ENCODE data around the gene RNF26.

The RNF26 gene

DNA sequence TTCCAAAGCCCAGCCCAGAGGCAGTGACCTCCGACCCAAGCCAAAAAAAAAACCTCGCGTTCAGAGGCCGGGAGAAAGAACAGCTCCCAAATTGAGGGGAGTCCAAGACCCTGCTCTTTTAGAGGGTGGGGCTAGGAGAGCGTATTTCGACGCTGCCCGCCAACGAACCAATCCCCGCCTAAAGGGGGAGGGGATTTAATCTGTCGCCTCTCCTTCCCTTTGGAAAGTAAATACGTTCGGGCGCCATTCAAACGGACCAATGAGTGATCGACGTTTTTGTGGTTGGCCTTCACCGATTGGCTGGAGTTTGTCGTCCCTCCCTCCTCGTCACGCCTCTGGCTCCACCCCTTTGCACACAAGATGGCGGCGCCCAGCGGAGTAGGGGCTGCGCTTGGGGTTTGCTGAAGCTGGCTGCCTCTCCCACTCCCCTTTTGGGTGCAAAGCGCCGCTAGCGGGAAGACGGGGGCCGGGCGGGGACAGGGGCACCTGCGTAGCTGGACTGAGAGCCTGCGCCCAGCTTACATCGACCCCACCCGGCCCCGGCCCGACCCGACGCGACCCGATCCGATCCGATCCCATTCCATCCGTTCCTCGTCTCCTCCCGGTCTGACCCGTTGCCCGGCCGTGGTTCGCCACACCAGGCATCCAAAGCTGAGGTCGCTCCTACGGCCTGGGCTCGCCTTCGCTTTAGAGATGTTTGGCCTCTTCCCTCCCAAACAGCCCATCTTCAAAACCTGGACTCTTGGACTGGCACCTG, at the start of gene RNF26:
RNF26 (plus strand) TSS at position 354 of the 757 bp plus-strand sequence. CDS start 596 bp downstream, outside the sequence.
- peak; percentile 82 to 91 (median 83) for DNase-seq (ENCODE audit: low read depth in 4 of 4, low spot score in 1 of 4)

DNA sequence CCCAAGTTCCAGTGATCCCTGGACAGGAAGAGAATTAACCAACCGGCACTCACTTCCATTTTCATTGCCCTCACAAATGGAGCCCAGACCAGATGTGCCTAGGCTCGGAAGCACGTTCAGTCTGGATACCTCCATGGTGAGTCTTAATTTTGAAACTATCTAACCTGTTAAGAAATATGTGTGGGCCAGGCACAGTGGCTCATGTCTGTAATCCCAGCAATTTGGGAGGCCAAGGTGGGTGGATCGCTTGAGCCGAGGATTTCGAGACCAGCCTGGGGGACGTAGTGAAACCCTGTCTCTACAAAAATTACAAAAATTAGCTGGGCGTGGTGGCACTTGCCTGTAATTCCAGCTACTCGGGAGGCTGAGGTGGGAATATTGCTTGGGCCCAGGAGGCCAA, 48.9 kb upstream of the RNF26 start:
- no peak for DNase-seq (ENCODE audit: low read depth in 4 of 4, low spot score in 1 of 4)

GRCh38 chr11:119288219-119288618, 46.1 kb upstream of the RNF26 start:
- DNase-seq (ENCODE audit: low read depth in 4 of 4, low spot score in 1 of 4): no peak

- no peak for DNase-seq (ENCODE audit: low read depth in 4 of 4, low spot score in 1 of 4)
Observed at GRCh38 chr11:119290894-119291497, 43.3 kb upstream of the RNF26 start.

- no peak for DNase-seq (ENCODE audit: low read depth in 4 of 4, low spot score in 1 of 4)
Observed at GRCh38 chr11:119293461-119293860, 40.9 kb upstream of the RNF26 start.

DNA sequence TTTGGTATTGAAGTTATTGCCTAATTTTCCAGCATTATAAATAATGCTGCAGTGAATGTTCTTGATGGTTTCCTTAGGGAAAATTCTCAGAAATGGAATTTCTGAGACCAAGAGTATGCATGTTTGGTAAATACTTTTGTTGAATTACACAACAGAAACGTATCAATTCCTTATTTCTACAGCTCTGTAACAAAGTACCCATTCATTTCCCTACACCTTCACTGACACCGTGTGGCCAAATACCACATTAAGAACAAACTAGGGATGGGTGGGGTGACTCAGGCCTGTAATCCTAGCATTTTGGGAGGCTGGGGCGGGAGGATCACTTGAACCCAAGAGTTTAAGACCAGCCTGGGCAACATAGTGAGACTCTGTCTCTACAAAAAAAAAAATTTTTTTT, 39.1 kb upstream of the RNF26 start:
- no peak for DNase-seq (ENCODE audit: low read depth in 4 of 4, low spot score in 1 of 4)

DNA sequence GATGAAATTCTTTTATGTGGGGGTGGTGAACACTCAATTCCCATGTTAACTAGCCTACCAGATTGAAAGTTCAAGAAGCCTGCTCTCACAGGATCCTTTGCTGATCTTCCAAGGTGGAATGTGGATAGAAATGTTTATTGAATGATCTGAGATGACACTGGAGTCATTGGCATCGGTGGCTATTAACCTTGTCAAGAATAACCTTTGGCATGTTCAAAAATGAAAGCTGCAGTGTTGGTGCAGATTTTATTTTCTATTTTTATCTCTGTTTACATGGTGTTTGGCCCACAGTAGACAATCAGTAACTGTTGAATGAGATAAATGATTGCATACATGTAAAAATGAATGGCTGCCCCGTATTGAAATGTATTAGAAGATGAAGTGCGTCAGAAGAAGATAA, 36.4 kb upstream of the RNF26 start:
- no peak for DNase-seq (ENCODE audit: low read depth in 4 of 4, low spot score in 1 of 4)

DNA sequence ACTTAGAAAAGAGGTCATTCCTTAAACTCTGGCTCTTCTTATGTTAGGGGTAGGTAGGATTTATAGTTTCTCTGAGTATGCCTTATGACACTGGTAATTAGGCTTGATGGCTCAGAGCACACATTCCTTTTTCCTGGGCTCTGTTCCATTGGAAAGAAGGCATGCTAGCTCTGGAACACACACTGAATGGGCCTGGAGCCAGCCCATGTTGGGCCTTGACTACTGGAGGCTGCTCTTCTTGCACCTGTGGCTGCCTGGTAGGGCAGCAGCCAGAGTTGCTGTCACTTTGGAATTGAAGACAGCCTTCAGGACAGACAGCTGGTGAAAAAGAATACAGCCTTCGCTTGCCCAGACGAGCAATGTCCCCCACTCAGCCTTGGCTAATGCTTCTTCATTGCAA, 35.6 kb upstream of the RNF26 start:
- DNase-seq (ENCODE audit: low read depth in 4 of 4, low spot score in 1 of 4): no peak

DNA sequence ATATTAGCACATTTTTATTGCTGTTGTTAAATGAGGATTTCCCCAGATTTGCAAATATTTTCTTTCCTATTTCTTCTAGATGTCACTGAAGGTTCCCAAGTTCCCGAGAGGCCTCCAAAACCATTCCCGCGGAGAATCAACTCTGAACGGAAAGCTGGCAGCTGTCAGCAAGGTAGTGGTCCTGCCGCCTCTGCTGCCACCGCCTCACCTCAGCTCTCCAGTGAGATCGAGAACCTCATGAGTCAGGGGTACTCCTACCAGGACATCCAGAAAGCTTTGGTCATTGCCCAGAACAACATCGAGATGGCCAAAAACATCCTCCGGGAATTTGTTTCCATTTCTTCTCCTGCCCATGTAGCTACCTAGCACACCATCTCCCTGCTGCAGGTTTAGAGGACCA, 34.9 kb upstream of the RNF26 start:
- no peak for DNase-seq (ENCODE audit: low read depth in 4 of 4, low spot score in 1 of 4)

DNA sequence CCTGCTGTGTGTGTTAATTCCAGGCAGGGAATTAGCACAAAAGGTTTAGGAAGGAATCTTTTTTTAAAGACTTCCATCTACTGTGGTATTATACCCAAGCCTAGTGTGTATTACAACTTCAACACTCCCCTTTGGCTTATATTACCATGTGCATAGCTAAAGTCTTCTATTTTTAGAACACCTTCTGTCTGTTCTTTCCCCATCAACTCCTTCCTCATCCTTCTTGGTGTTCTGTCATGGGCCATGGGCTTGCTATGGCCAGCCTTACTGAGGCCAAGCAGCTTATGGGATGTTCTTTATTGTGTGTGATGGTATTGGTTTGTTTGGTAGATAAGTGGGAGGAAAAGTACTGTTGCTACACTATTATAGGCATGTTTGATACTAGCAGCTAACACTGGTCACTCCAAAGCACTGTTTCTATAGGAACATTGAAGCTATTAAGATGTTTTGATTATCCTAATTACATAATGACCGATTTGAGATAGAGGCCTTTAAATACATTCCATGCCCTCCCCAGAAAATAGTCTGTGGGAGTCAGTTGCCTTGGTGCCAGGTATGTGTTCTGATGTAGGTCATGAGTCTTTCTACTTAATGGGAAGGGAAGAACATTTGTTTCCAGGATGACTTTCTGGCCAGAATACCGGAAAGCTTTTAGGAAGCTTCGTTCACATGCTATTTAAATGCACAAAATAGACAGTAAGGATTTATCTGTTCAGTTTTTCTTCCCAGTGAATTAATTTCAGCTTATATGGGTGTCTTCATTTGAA, 33.9 kb upstream of the RNF26 start:
- no peak for DNase-seq (ENCODE audit: low read depth in 4 of 4, low spot score in 1 of 4)

DNA sequence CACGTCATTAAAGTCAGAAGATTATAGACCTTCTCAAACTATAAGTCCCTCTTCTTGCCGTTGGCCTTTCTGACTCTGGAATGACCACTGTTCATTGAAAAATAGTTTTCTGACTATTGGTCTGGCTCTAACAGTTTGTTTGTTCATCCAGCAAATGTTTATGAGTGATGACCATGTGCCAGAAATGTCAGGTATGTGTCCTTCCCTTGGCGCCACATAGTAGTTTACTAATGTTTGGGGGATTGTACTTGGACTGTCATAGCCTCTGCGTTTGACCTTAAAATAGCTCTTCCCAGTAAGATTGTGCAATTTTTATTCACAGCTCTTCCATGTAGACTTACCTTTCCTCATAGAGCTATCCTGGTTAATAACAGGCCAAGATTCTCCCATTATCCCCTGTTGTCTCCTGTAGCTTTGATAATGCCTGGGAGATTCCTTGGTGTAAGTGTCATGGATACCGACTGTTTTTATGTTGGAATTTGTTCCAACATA, 31.1 kb upstream of the RNF26 start:
- no peak for DNase-seq (ENCODE audit: low read depth in 4 of 4, low spot score in 1 of 4)

GRCh38 chr11:119305556-119306372, 28.6 kb upstream of the RNF26 start:
- no peak for DNase-seq (ENCODE audit: low read depth in 4 of 4, low spot score in 1 of 4)

DNA sequence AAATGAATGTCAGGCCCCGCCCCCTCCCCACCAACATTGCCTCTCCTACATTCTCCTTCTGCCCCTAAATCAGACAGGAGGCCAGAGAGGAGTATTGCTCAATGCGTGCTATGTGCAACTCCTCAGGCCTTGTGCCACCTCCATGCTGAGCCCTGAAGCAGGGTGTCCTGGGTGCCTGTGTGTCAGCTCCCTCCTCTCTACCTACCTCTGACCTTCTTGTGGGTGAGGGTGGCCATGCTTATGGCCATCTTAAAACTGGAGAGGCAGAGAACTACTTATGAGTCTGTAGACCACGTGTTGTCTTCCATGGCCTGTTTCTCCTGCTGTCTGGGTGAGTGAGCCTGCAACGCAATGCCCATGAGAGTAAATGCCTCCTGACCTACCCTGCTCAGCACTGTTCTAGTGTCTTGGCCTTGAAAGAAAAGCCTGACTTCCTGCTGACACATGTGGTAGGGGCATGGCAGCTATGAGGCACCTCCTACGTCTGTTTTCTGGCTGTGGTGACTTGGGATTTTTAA, 27.9 kb upstream of the RNF26 start:
- no peak for DNase-seq (ENCODE audit: low read depth in 4 of 4, low spot score in 1 of 4)

DNA sequence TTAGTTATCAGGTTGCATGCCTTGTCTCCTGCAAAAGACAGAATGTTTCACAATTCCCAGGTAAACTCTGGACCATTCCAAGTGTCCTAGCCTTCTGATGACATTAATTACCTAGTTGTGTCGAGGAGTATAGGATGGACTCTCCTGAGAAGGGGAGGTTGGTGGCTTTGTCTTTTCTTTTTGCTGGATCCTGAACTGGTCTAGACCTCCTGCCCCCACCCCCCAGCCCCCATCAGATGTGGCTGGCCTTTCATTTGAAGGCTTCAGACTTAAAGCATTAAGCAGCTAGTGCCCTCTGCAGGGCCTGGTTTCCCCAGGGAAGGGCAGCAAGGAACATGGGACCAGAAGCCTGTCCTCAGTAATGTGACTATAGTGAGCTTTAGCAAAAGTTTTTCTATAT, 27.1 kb upstream of the RNF26 start:
- no peak for DNase-seq (ENCODE audit: low read depth in 4 of 4, low spot score in 1 of 4)

DNA sequence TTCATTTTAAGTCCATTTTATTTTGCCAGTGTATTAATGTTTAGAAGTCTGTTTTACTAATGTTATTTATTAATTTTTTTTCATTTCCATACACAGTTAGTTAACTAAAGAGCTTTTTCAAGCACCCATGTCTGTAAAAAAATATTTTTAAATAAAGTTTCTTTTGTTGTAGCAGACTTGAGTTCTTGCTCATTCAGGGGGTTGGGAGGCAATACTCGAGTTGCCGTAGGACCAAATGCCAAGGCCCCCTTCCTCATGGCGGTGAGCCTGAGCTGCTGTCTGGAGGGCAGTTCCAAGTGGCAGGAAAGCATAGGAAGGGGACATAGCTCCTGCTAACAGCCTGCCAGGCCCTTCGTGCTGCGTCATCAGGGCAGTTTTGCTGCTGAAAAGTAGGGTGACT, 26.4 kb upstream of the RNF26 start:
- DNase-seq (ENCODE audit: low read depth in 4 of 4, low spot score in 1 of 4): no peak

DNA sequence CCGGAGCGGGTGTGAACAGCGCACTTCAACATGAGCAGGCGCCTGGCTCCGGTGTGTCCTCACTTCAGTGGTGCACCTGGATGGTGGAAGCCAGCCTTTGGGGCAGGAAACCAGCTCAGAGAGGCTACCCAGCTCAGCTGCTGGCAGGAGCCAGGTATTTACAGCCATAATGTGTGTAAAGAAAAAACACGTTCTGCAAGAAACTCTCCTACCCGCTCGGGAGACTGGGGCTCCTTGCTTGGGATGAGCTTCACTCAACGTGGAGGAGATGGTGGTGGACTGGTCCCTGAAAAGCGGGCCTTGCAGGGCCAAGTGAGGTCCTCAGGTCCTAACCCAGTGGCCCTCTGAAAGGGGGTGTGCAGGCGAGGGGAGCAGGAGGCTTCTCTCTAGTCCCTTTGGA, 24.9 kb upstream of the RNF26 start:
- no peak for DNase-seq (ENCODE audit: low read depth in 4 of 4, low spot score in 1 of 4)

GRCh38 chr11:119309953-119310681, 24.2 kb upstream of the RNF26 start:
- no peak for DNase-seq (ENCODE audit: low read depth in 4 of 4, low spot score in 1 of 4)

GRCh38 chr11:119310682-119311052, 23.7 kb upstream of the RNF26 start:
- no peak for DNase-seq (ENCODE audit: low read depth in 4 of 4, low spot score in 1 of 4)

- no peak for DNase-seq (ENCODE audit: low read depth in 4 of 4, low spot score in 1 of 4)
Observed at GRCh38 chr11:119314726-119315125, 19.6 kb upstream of the RNF26 start.

Data from stimulated activated CD4-positive, alpha-beta T cell treated with anti-CD3 and anti-CD28 coated beads, Interleukin-1b, Interleukin-23, amount 100 ng/mL, for 24 hours (primary cell).